OCI-LY3 (cell line): ENCODE data around the gene AMACR.

Experiments
- CTCF ChIP-seq: fragments of 200-600, 300-600 bp; sonication (generic); IDR thresholded peaks from 2 replicates; pipeline ENCODE4 v1.5.1; 2014; ENCODE audit warnings: antibody characterized with exemption, low read length, low read depth
- EZH2phosphoT487 ChIP-seq: fragments of 200-600 bp; shearing (Covaris generic); IDR thresholded peaks from 2 replicates; pipeline ENCODE4 v1.6.1; 2018; ENCODE audit warnings: antibody characterized with exemption, mixed run types, low read depth

GRCh38 chr5:34035756-34036155 is 27.9 kb upstream of the AMACR start:
- TF ChIP-seq CTCF (no peak), EZH2phosphoT487 (no peak)
